ENCODE measurements around the gene MRPL21.
A peak's percentile ranks its signal among the peaks of the same experiment; 100 is the strongest.

The MRPL21 gene

DNA sequence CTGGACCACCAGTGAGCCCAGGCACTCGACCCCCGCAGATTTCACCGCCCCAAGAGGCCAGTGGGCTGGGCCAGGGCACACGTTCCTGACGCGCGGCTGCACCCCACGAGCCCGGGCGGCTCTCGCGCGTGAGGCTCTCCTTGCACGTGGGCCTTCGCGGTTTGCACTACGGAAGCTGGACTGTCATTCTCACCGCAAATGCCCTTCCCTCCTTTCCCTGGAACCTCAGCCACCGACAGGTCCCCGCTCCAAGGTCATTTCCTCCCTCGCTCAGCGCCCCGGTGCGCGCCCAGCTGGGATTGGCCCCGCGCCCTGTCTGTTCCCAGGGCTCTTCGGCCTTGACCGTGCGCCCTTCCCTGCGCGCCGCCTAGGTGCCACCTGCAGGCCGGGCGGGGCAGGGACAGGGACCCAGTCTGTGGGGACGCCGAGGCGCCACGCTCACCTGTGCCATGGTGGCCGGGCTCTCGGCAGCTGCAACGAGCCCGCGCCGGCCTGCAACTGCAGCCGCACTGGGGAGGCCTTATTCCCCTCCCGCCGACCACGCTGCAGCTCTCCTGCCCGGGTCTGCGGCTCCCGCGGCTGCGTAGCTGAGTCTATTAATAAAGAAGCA, 59.8 kb downstream of the MRPL21 start:
- H3K4me1 ChIP-seq (ENCODE audit: control insufficient read depth in 1 of 2, insufficient read depth in 2 of 2, low read length in 2 of 2): peaks cover 13 to 16% of the 10 kb centered on the region in 2 experiments
- peak; percentile 40 to 69 for DNase-seq
- H3K4me2 ChIP-seq (ENCODE audit: low read length): peak overlapping the region; percentile 58
- H3K18ac ChIP-seq (ENCODE audit: low read length): no peak overlapping the region
- no peak overlapping the region for H4K12ac ChIP-seq (ENCODE audit: low read depth, low read length)
- no peak overlapping the region for H4K91ac ChIP-seq (ENCODE audit: low read depth, low read length)
- H3K14ac ChIP-seq (ENCODE audit: low read length): no peak overlapping the region
- no peak overlapping the region for H3K4ac ChIP-seq (ENCODE audit: low read depth, low read length)
- no peaks in the 10 kb centered on the region for H3K79me2 ChIP-seq (ENCODE audit: control insufficient read depth, insufficient read depth, low read length, poor library complexity)
- H2BK120ac ChIP-seq (ENCODE audit: insufficient read depth, low read length, poor library complexity): no peak overlapping the region
- H3K79me1 ChIP-seq (ENCODE audit: low read length): peaks cover 2% of the 10 kb centered on the region
- H2AK5ac ChIP-seq (ENCODE audit: low read length): no peak overlapping the region
- peak overlapping the region; percentile 31 for H3K4me3 ChIP-seq (ENCODE audit: low read depth, low read length)
- no peak overlapping the region for H4K8ac ChIP-seq (ENCODE audit: low read depth, low read length)
- no peak overlapping the region for H2BK5ac ChIP-seq (ENCODE audit: low read depth, low read length, poor library complexity)
- no peak overlapping the region for H2BK12ac ChIP-seq (ENCODE audit: low read length)
- peaks cover 41% of the 10 kb centered on the region for H3K27me3 ChIP-seq (ENCODE audit: insufficient read depth, low read length)
- peaks cover 15% of the 10 kb centered on the region for H3K9me3 ChIP-seq (ENCODE audit: insufficient read depth, low read depth, low read length)
- no peak overlapping the region for H3K9ac ChIP-seq (ENCODE audit: low read length)
- H3K36me3 ChIP-seq (ENCODE audit: control insufficient read depth in 1 of 2, insufficient read depth in 2 of 2, low read length in 2 of 2): no peaks in the 10 kb centered on the region
- WGBS (ENCODE audit: extremely low coverage, insufficient coverage, insufficient read length): no CpG with 5 or more reads among the region's 54 CpGs
- H3K27ac ChIP-seq (ENCODE audit: low read depth, low read length): no peak overlapping the region
- no peak overlapping the region for H3K23ac ChIP-seq (ENCODE audit: low read length)
- no peak overlapping the region for H2AFZ ChIP-seq (ENCODE audit: insufficient read depth, low read length, poor library complexity)

DNA sequence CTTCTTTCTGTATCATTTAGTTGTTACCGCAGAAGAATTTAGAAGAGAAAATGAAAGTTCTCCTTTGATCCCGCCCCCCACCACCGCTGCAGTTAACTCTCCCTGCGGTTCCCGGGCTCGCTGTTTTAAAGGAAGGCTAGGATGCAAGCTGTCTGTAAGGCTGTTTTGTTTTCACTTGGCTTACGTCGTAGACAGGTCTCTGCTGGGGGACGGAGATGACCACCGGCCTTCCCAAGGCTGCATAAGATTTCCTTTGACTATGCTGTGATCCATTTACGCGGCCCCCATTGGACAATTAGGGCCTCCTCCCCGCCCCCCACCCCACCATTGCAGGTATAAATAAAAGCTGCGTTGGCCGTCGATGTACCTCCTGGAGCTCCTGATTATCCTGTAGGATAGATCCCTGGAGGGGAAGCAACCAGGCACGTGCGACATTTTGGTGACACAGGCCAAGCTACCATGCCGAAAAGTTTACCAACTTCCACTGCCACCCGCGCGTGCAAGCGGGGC, 60.5 kb downstream of the MRPL21 start:
- H3K79me1 ChIP-seq (ENCODE audit: low read length): peaks cover 2% of the 10 kb centered on the region

DNA sequence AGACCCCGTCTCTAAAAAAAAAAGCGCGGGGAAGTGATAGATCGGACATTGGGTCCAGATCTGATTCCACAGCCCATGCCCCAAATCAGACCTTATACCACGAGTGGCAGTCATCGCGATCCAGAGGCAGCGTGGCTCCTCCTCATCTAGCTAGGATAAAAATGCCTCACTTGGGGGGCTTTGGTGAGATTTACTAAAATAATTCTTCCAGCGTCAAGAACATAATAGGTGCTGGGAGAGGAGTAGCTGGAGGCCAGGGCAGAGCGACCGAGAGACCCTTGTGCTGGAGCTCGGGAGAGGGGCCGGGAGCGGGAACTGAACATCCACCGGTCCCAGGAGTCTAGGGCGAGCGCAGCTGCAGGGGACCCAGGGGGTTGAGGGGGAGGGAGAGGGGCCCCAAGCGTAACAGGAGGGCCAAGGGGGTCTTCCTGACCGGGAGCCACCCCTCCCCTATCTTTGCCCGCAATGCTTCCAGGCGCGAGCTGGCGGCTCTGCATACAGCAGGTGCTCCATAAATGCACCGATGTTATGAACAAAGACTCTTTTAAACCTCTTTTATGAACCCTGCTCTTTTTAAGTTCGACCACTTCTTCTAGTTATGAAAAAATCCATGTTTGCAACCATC, 61.1 kb downstream of the MRPL21 start:
- no peak overlapping the region for H3K9ac ChIP-seq (ENCODE audit: low read length)
- no peak for DNase-seq
- no peak overlapping the region for H3K23ac ChIP-seq (ENCODE audit: low read length)
- H3K9me3 ChIP-seq (ENCODE audit: insufficient read depth, low read depth, low read length): peaks cover 12% of the 10 kb centered on the region
- no peak overlapping the region for H3K18ac ChIP-seq (ENCODE audit: low read length)
- no peak overlapping the region for H3K14ac ChIP-seq (ENCODE audit: low read length)
- no peak overlapping the region for H2BK5ac ChIP-seq (ENCODE audit: low read depth, low read length, poor library complexity)
- no peak overlapping the region for H2AK5ac ChIP-seq (ENCODE audit: low read length)
- H2AFZ ChIP-seq (ENCODE audit: insufficient read depth, low read length, poor library complexity): no peak overlapping the region
- peaks cover 41% of the 10 kb centered on the region for H3K27me3 ChIP-seq (ENCODE audit: insufficient read depth, low read length)
- H4K91ac ChIP-seq (ENCODE audit: low read depth, low read length): no peak overlapping the region
- no peak overlapping the region for H2BK12ac ChIP-seq (ENCODE audit: low read length)
- H4K12ac ChIP-seq (ENCODE audit: low read depth, low read length): no peak overlapping the region
- no peaks in the 10 kb centered on the region for H3K79me2 ChIP-seq (ENCODE audit: control insufficient read depth, insufficient read depth, low read length, poor library complexity)
- H3K27ac ChIP-seq (ENCODE audit: low read depth, low read length): no peak overlapping the region
- H3K4me2 ChIP-seq (ENCODE audit: low read length): no peak overlapping the region
- peaks cover 2% of the 10 kb centered on the region for H3K79me1 ChIP-seq (ENCODE audit: low read length)
- H2BK120ac ChIP-seq (ENCODE audit: insufficient read depth, low read length, poor library complexity): no peak overlapping the region
- no peak overlapping the region for H3K4ac ChIP-seq (ENCODE audit: low read depth, low read length)
- no peak overlapping the region for H3K4me3 ChIP-seq (ENCODE audit: low read depth, low read length)
- H3K4me1 ChIP-seq (ENCODE audit: control insufficient read depth in 1 of 2, insufficient read depth in 2 of 2, low read length in 2 of 2): peaks cover 16% of the 10 kb centered on the region in 2 experiments
- no peak overlapping the region for H4K8ac ChIP-seq (ENCODE audit: low read depth, low read length)
- no peaks in the 10 kb centered on the region for H3K36me3 ChIP-seq (ENCODE audit: control insufficient read depth in 1 of 2, insufficient read depth in 2 of 2, low read length in 2 of 2)
- WGBS (ENCODE audit: extremely low coverage, insufficient coverage, insufficient read length): no CpG with 5 or more reads among the region's 25 CpGs

More for the DNA sequence above, 60.5 kb downstream of the MRPL21 start:
- Histone ChIP-seq H3K79me2 (ENCODE audit: control insufficient read depth, insufficient read depth, low read length, poor library complexity) (no peaks in the 10 kb centered on the region), H3K4me1 (ENCODE audit: control insufficient read depth in 1 of 2, insufficient read depth in 2 of 2, low read length in 2 of 2) (peaks cover 16% of the 10 kb centered on the region in 2 experiments), H4K12ac (ENCODE audit: low read depth, low read length) (no peak overlapping the region), H3K36me3 (ENCODE audit: control insufficient read depth in 1 of 2, insufficient read depth in 2 of 2, low read length in 2 of 2) (no peaks in the 10 kb centered on the region), H3K23ac (ENCODE audit: low read length) (no peak overlapping the region), H3K4me2 (ENCODE audit: low read length) (no peak overlapping the region), H2BK12ac (ENCODE audit: low read length) (no peak overlapping the region), H3K14ac (ENCODE audit: low read length) (no peak overlapping the region), H2AK5ac (ENCODE audit: low read length) (no peak overlapping the region), H3K9me3 (ENCODE audit: insufficient read depth, low read depth, low read length) (peaks cover 12% of the 10 kb centered on the region), H2AFZ (ENCODE audit: insufficient read depth, low read length, poor library complexity) (no peak overlapping the region), H4K91ac (ENCODE audit: low read depth, low read length) (no peak overlapping the region), H2BK120ac (ENCODE audit: insufficient read depth, low read length, poor library complexity) (no peak overlapping the region), H3K4me3 (ENCODE audit: low read depth, low read length) (no peak overlapping the region), H4K8ac (ENCODE audit: low read depth, low read length) (no peak overlapping the region), H3K4ac (ENCODE audit: low read depth, low read length) (no peak overlapping the region), H3K9ac (ENCODE audit: low read length) (no peak overlapping the region), H3K18ac (ENCODE audit: low read length) (no peak overlapping the region), H3K27ac (ENCODE audit: low read depth, low read length) (no peak overlapping the region), H3K27me3 (ENCODE audit: insufficient read depth, low read length) (peaks cover 41% of the 10 kb centered on the region), H2BK5ac (ENCODE audit: low read depth, low read length, poor library complexity) (no peak overlapping the region)
- DNase-seq: no peak
- no CpG with 5 or more reads among the region's 23 CpGs for WGBS (ENCODE audit: extremely low coverage, insufficient coverage, insufficient read length)

DNA sequence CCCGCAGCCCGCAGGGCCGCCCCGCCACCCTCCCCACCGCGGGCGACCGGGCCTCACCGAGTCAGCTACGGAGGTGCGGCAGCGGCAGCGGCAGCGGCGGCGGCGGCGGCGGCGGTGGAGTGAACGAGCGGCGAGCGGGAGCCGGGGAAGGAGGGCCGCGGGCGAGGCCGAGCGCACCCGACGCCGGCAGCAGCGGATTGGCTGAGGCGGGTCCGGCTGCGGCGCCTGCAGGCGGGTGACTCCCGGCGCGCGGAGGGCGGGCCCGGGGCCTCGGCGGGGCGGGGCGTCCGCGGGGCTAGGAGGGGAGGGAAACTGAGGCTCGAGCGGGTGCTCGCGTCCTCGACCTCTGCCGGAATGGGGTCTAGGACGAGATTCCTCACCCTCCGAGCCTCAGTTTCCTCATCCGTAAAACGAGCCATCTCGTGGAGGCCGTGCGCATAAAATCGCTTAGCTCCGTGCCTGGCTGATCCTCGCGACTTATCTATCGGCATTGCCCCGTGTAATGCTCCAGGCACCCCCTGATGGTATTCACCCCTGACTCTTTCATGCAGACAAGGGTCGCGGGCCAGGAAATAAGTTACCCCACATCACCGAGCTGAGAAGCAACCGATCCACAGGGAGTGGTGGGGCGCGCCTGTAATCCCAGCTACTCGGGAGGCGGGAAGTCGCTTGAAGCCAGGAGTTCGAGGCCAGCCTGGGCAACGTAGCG, 61.8 kb downstream of the MRPL21 start, which contains the start of gene CPT1A:
TSS of gene CPT1A (minus strand) at position 199 of the 709 bp plus-strand sequence. CDS start 26,442 bp downstream, outside the sequence.
- Histone ChIP-seq H2BK120ac (ENCODE audit: insufficient read depth, low read length, poor library complexity) (no peak within 1 kb of the TSS), H2AFZ (ENCODE audit: insufficient read depth, low read length, poor library complexity) (no peak within 1 kb of the TSS), H4K91ac (ENCODE audit: low read depth, low read length) (no peak within 1 kb of the TSS), H3K27me3 (ENCODE audit: insufficient read depth, low read length) (peaks cover 41% of the 10 kb centered on the region), H3K4me3 (ENCODE audit: low read depth, low read length) (peak within 1 kb of the TSS; percentile 30), H3K14ac (ENCODE audit: low read length) (no peak within 1 kb of the TSS), H3K79me1 (ENCODE audit: low read length) (peaks cover 2% of the 10 kb centered on the region), H3K4me1 (ENCODE audit: control insufficient read depth in 1 of 2, insufficient read depth in 2 of 2, low read length in 2 of 2) (peaks cover 16% of the 10 kb centered on the region in 2 experiments), H3K4ac (ENCODE audit: low read depth, low read length) (no peak within 1 kb of the TSS), H3K4me2 (ENCODE audit: low read length) (peak within 1 kb of the TSS; percentile 45), H2AK5ac (ENCODE audit: low read length) (no peak within 1 kb of the TSS), H2BK5ac (ENCODE audit: low read depth, low read length, poor library complexity) (no peak within 1 kb of the TSS), H3K23ac (ENCODE audit: low read length) (no peak within 1 kb of the TSS), H3K79me2 (ENCODE audit: control insufficient read depth, insufficient read depth, low read length, poor library complexity) (no peaks in the 10 kb centered on the region), H3K18ac (ENCODE audit: low read length) (no peak within 1 kb of the TSS), H4K8ac (ENCODE audit: low read depth, low read length) (no peak within 1 kb of the TSS), H4K12ac (ENCODE audit: low read depth, low read length) (no peak within 1 kb of the TSS), H2BK12ac (ENCODE audit: low read length) (no peak within 1 kb of the TSS), H3K36me3 (ENCODE audit: control insufficient read depth in 1 of 2, insufficient read depth in 2 of 2, low read length in 2 of 2) (no peaks in the 10 kb centered on the region), H3K9ac (ENCODE audit: low read length) (no peak within 1 kb of the TSS), H3K27ac (ENCODE audit: low read depth, low read length) (no peak within 1 kb of the TSS), H3K9me3 (ENCODE audit: insufficient read depth, low read depth, low read length) (peaks cover 12% of the 10 kb centered on the region)
- peak; percentile 67 to 77 for DNase-seq
- no CpG with 5 or more reads among the region's 82 CpGs for WGBS (ENCODE audit: extremely low coverage, insufficient coverage, insufficient read length)

Data from trophoblast cell (in vitro differentiated cells and primary cell).